ENCODE measurements around the gene SH3RF2.

The SH3RF2 gene

DNA sequence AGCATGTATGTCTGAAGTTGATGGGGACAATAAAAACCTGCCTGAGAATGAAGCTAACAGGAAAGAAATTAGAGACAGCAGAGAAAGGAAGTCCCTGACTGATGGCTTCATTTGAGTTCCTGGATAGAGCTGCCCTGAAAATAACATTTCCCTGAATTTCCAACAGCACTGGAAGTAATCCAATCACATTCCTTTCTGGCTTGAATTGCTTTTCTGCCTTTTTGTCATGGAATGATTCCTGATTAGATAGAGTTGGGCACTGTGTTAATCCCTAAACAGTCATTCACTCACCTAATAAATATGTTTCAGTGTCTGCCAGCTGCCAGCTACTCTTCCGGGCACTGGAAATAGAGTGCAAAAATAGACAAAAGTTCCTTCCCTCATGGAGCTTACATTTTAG is 30.0 kb upstream of the SH3RF2 start:
- no peaks in the 10 kb centered on the region for H3K9me2 ChIP-seq (replicated peaks; ENCODE audit: insufficient read depth, low read length)

GRCh38 chr5:145908206-145908960 is 28.0 kb upstream of the SH3RF2 start:
- no peak for TF ChIP-seq EZH2 (optimal IDR thresholded peaks at IDR 0.05; ENCODE audit: low read depth, low read length)
- TF ChIP-seq, protein P1, sequence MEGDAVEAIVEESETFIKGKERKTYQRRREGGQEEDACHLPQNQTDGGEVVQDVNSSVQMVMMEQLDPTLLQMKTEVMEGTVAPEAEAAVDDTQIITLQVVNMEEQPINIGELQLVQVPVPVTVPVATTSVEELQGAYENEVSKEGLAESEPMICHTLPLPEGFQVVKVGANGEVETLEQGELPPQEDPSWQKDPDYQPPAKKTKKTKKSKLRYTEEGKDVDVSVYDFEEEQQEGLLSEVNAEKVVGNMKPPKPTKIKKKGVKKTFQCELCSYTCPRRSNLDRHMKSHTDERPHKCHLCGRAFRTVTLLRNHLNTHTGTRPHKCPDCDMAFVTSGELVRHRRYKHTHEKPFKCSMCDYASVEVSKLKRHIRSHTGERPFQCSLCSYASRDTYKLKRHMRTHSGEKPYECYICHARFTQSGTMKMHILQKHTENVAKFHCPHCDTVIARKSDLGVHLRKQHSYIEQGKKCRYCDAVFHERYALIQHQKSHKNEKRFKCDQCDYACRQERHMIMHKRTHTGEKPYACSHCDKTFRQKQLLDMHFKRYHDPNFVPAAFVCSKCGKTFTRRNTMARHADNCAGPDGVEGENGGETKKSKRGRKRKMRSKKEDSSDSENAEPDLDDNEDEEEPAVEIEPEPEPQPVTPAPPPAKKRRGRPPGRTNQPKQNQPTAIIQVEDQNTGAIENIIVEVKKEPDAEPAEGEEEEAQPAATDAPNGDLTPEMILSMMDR (IDR thresholded peaks at IDR 0.05; ENCODE audit: low read length), result peak; percentile 5; the same call in 1 of the 2 replicates
- TF ChIP-seq EZH2phosphoT487 (IDR thresholded peaks at IDR 0.05; ENCODE audit: low read length), result no peak
- Histone ChIP-seq H3K79me2 (ENCODE audit: low read length) (no peaks in the 10 kb centered on the region), H3K36me3 (replicated peaks; ENCODE audit: insufficient read depth, low read length) (no peaks in the 10 kb centered on the region), H2AFZ (ENCODE audit: low read length) (no peak overlapping the region), H3K9me2 (replicated peaks; ENCODE audit: insufficient read depth, low read length) (no peaks in the 10 kb centered on the region), H3K9ac (ENCODE audit: low read length) (no peak overlapping the region), H3K27ac (ENCODE audit: low read length) (no peak overlapping the region), H4K20me1 (ENCODE audit: insufficient read depth, low read length) (no peaks in the 10 kb centered on the region), H3K27me3 (replicated peaks; ENCODE audit: insufficient read depth, low read length) (no peaks in the 10 kb centered on the region), H3K4me2 (ENCODE audit: low read depth, low read length) (no peak overlapping the region), H3K4me3 (ENCODE audit: low read length) (no peak overlapping the region), H3K9me3 (replicated peaks; ENCODE audit: insufficient read depth, low read length) (no peaks in the 10 kb centered on the region), H3K4me1 (ENCODE audit: low read length) (no peaks in the 10 kb centered on the region), H3F3A (ENCODE audit: insufficient read depth, low read length) (no peaks in the 10 kb centered on the region)
- no peak for DNase-seq

More for the DNA sequence above, 30.0 kb upstream of the SH3RF2 start:
- Histone ChIP-seq H3K4me2 (ENCODE audit: low read depth, low read length) (no peak overlapping the region), H3K4me3 (ENCODE audit: low read length) (no peak overlapping the region), H3K27me3 (replicated peaks; ENCODE audit: insufficient read depth, low read length) (no peaks in the 10 kb centered on the region), H3K79me2 (ENCODE audit: low read length) (no peaks in the 10 kb centered on the region), H3K4me1 (ENCODE audit: low read length) (no peaks in the 10 kb centered on the region), H3K36me3 (replicated peaks; ENCODE audit: insufficient read depth, low read length) (no peaks in the 10 kb centered on the region), H4K20me1 (ENCODE audit: insufficient read depth, low read length) (no peaks in the 10 kb centered on the region), H3K9ac (ENCODE audit: low read length) (no peak overlapping the region), H3F3A (ENCODE audit: insufficient read depth, low read length) (no peaks in the 10 kb centered on the region), H3K9me3 (replicated peaks; ENCODE audit: insufficient read depth, low read length) (no peaks in the 10 kb centered on the region), H3K27ac (ENCODE audit: low read length) (no peak overlapping the region), H2AFZ (ENCODE audit: low read length) (no peak overlapping the region)
- DNase-seq, result no peak
- no peak for TF ChIP-seq EZH2phosphoT487 (IDR thresholded peaks at IDR 0.05; ENCODE audit: low read length)
- no peak for TF ChIP-seq EZH2 (optimal IDR thresholded peaks at IDR 0.05; ENCODE audit: low read depth, low read length)
- TF ChIP-seq, protein P1 (IDR thresholded peaks at IDR 0.05; ENCODE audit: low read length), result no peak

DNA sequence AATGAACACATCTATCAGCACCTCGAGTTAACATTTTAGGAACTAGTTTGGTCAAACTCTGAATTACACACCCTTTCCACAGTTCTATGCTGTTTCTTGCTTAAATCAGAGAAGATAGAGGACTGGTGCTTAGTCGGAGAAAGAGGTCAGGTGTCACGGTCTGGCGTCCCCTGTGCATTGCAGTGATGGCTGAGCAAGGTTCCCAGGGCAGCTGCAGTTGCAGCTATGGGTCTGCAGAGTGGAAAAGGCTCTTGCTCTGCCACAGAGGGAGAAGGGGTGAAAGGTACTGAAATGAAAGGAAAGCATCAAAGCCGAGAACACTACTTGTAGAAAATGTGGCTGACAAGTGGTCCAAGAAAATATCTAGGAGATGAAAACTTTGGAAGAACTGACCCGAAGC is 25.2 kb upstream of the SH3RF2 start:
- H3K4me1 ChIP-seq (ENCODE audit: low read length), result no peaks in the 10 kb centered on the region
- H2AFZ ChIP-seq (ENCODE audit: low read length), result no peak overlapping the region
- no peaks in the 10 kb centered on the region for H3F3A ChIP-seq (ENCODE audit: insufficient read depth, low read length)

More for the DNA sequence above, 25.2 kb upstream of the SH3RF2 start:
- Histone ChIP-seq H3K27me3 (replicated peaks; ENCODE audit: insufficient read depth, low read length) (no peaks in the 10 kb centered on the region), H3K79me2 (ENCODE audit: low read length) (no peaks in the 10 kb centered on the region), H3K4me2 (ENCODE audit: low read depth, low read length) (no peak overlapping the region), H3K9me2 (replicated peaks; ENCODE audit: insufficient read depth, low read length) (no peaks in the 10 kb centered on the region), H3K9me3 (replicated peaks; ENCODE audit: insufficient read depth, low read length) (no peaks in the 10 kb centered on the region), H3K9ac (ENCODE audit: low read length) (no peak overlapping the region), H3K27ac (ENCODE audit: low read length) (no peak overlapping the region), H4K20me1 (ENCODE audit: insufficient read depth, low read length) (no peaks in the 10 kb centered on the region), H3K4me3 (ENCODE audit: low read length) (no peak overlapping the region), H3K36me3 (replicated peaks; ENCODE audit: insufficient read depth, low read length) (no peaks in the 10 kb centered on the region)
- no peak for DNase-seq
- TF ChIP-seq EZH2 (optimal IDR thresholded peaks at IDR 0.05; ENCODE audit: low read depth, low read length) (no peak), EZH2phosphoT487 (IDR thresholded peaks at IDR 0.05; ENCODE audit: low read length) (no peak)
- TF ChIP-seq, protein P1 (IDR thresholded peaks at IDR 0.05; ENCODE audit: low read length), result no peak
